ENCODE results near the gene GAGE13. TPM values are rescaled to one million over a fixed set of nuclear protein-coding genes. Genes with fewer than 3 reads are reported as not detected.
"Not testable (repeated sequence)": the region's sequence is repeated elsewhere in the genome, so short reads cannot be mapped to it uniquely, and the experiment has no call there.

GAGE13 gene
- total RNA-seq, 1 donor = not detected

DNA sequence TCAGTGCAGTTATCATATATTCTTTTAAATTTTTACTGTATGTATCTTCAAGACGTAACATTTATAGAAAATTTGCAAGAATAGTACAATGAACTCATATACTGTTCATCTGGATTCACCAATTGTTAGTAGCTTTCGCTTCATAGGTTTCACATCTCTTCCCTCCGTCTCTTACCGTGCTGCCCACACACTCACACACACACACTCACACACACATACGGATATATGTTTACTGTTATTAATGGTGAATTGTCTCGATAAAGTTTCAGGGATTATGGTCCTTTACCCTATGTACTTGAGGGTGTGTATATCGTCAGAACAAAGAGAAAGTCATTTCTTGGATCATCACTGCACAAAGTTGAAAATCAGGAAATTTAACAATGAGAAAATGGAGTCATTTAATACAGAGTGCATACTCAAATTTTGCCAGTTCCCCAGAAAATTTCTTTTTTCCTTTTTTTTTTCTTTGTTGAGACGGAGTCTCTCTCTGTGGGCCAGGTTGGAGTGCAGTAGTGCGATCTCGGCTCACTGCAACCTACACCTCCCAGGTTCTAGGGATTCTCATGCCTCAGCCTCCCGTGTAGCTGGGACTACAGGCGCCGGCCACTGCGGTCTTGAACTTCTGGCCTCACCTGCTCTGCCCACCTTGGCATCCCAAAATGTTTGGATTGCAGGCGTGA lies 13.3 kb downstream of the GAGE13 start:
- H3K36me3 ChIP-seq (ENCODE audit: insufficient read depth, low read length); H3K4me3 ChIP-seq (ENCODE audit: insufficient read depth, low read length); H3K4me1 ChIP-seq (ENCODE audit: insufficient read depth, low read length); H2AFZ ChIP-seq (ENCODE audit: low read length); H3K4me2 ChIP-seq (ENCODE audit: insufficient read depth, low read length); H4K20me1 ChIP-seq (ENCODE audit: insufficient read depth, low read length); DNase-seq (ENCODE audit: insufficient read length, low spot score, missing footprints); H3K9me3 ChIP-seq (ENCODE audit: low read depth, low read length); H3K27me3 ChIP-seq (ENCODE audit: insufficient read depth, low read length); H3K27ac ChIP-seq (ENCODE audit: low read depth, low read length); H3K79me2 ChIP-seq (ENCODE audit: insufficient read depth, low read length): not testable (repeated sequence)

DNA sequence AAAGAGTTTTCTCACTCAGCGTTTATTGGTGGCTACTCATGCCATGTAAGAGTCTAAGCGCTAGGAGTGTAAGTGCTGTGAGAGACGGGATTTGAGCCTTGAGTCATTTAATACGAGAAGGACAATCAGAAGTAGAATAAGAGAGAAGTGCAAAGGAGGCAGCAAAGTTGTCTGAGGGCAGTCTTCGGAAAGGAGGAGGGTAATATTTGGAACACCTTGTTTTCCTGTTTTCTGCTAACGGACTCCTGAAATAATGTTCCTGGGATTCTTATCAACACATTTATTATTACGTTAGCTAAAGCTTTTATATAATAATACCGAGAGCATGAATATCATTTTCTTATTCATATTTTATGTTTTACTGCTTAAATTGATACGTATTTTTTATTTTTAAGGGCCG lies 14.0 kb downstream of the GAGE13 start:
- not testable (repeated sequence) for H3K36me3 ChIP-seq (ENCODE audit: insufficient read depth, low read length); H3K27ac ChIP-seq (ENCODE audit: low read depth, low read length); DNase-seq (ENCODE audit: insufficient read length, low spot score, missing footprints); H2AFZ ChIP-seq (ENCODE audit: low read length); H4K20me1 ChIP-seq (ENCODE audit: insufficient read depth, low read length); H3K79me2 ChIP-seq (ENCODE audit: insufficient read depth, low read length); H3K27me3 ChIP-seq (ENCODE audit: insufficient read depth, low read length); H3K4me1 ChIP-seq (ENCODE audit: insufficient read depth, low read length); H3K4me2 ChIP-seq (ENCODE audit: insufficient read depth, low read length); H3K9me3 ChIP-seq (ENCODE audit: low read depth, low read length); H3K4me3 ChIP-seq (ENCODE audit: insufficient read depth, low read length)

DNA sequence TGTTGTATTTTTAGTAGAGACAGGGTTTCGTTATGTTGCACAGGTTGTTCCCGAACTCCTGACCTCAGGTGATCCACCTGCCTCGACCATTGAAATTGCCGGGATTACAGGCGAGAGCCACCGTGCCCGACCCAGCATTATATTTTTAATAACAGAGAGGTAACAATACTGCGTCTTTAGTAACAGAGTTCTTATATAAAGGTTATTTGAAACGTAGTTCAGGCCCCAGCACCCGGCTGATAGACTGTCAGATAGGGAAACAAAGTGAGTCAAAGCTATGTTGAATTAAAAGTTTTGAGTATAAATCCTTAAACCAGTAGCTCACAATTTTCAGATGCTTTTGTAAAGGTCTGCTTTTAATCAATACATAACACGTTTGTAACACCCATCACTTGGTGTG lies 14.8 kb downstream of the GAGE13 start:
- H3K27ac ChIP-seq (ENCODE audit: low read depth, low read length); H3K4me3 ChIP-seq (ENCODE audit: insufficient read depth, low read length); H4K20me1 ChIP-seq (ENCODE audit: insufficient read depth, low read length); H3K79me2 ChIP-seq (ENCODE audit: insufficient read depth, low read length); H3K4me1 ChIP-seq (ENCODE audit: insufficient read depth, low read length); H3K36me3 ChIP-seq (ENCODE audit: insufficient read depth, low read length); H3K27me3 ChIP-seq (ENCODE audit: insufficient read depth, low read length); DNase-seq (ENCODE audit: insufficient read length, low spot score, missing footprints); H3K9me3 ChIP-seq (ENCODE audit: low read depth, low read length); H2AFZ ChIP-seq (ENCODE audit: low read length); H3K4me2 ChIP-seq (ENCODE audit: insufficient read depth, low read length): not testable (repeated sequence)

Other genes with a start within 250 kb of the GAGE13 start
- 12.4 and 14.1 TPM in 2 replicates for gene GPKOW, start 207.8 kb upstream of the GAGE13 start, total RNA-seq
- gene MAGIX, start 168.8 kb upstream of the GAGE13 start, total RNA-seq = 1.2 and 1.8 TPM in 2 replicates
- gene PLP2, start 159.7 kb upstream of the GAGE13 start, total RNA-seq = 19.7 and 21.0 TPM in 2 replicates
- gene PRICKLE3, start 145.2 kb upstream of the GAGE13 start, total RNA-seq = 6.9 and 7.7 TPM in 2 replicates
- gene SYP, start 131.4 kb upstream of the GAGE13 start, total RNA-seq = 0.29 and 0.36 TPM in 2 replicates
- gene CACNA1F, start 98.2 kb upstream of the GAGE13 start, total RNA-seq = not detected in 2 replicates
- gene CCDC22, start 96.1 kb upstream of the GAGE13 start, total RNA-seq = 13.3 and 15.6 TPM in 2 replicates
- not detected in 2 replicates for gene FOXP3, start 66.9 kb upstream of the GAGE13 start, total RNA-seq
- gene PPP1R3F, start 61.8 kb upstream of the GAGE13 start, total RNA-seq = 3.2 and 4.0 TPM in 2 replicates
- gene GAGE10, start 27.9 kb upstream of the GAGE13 start, total RNA-seq = not detected in 2 replicates
- gene GAGE12J, start 9.5 kb upstream of the GAGE13 start, total RNA-seq = not detected in 2 replicates
- gene GAGE12C, start 200.6 kb downstream of the GAGE13 start, total RNA-seq = not detected in 2 replicates
- gene GAGE12D, start 210.2 kb downstream of the GAGE13 start, total RNA-seq = not detected in 2 replicates
- not detected in 2 replicates for gene GAGE12E, start 219.7 kb downstream of the GAGE13 start, total RNA-seq
- not detected in 2 replicates for gene GAGE12F, start 229.3 kb downstream of the GAGE13 start, total RNA-seq
- gene GAGE12G, start 238.8 kb downstream of the GAGE13 start, total RNA-seq = not detected in 2 replicates
- gene GAGE12H, start 248.4 kb downstream of the GAGE13 start, total RNA-seq = not detected in 2 replicates